GM18508 (cell line): Measurements from ENCODE around the gene SCGB3A1.

Source experiments
- ATAC-seq: cut with Tn5 transposase; IDR thresholded peaks from one replicate; pipeline ENCODE4 v1.9.1; 2021; ENCODE audit warnings: moderate number of reproducible peaks; ENCODE audit not compliant: insufficient read depth, unreplicated experiment

SCGB3A1 gene

GRCh38 chr5:180607861-180608571 is 16.7 kb upstream of the SCGB3A1 start:
- ATAC-seq = no peak

GRCh38 chr5:180606215-180606785 is 15.0 kb upstream of the SCGB3A1 start:
- no peak for ATAC-seq

GRCh38 chr5:180605554-180606214 is 14.4 kb upstream of the SCGB3A1 start:
- no peak for ATAC-seq

DNA sequence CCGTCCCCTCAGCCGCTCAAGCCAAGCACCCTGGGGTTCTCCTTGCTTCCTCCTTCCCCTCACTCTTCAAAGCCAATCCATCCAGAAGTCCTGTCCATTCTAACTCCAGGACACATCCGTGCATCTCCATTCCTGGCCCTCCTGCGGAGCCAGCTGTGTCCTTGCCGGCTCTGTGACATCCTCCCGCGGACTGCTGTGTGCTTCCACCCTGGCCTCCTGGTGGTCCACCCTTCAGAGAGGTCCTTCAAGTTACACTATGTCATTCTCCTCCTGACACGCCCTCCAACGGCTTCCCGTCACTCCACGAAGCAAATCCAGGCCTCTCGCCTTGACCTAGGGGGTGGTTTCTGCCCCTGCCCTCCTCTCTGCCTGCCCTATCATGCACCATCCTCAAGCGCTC is 13.0 kb upstream of the SCGB3A1 start:
- no peak for ATAC-seq

DNA sequence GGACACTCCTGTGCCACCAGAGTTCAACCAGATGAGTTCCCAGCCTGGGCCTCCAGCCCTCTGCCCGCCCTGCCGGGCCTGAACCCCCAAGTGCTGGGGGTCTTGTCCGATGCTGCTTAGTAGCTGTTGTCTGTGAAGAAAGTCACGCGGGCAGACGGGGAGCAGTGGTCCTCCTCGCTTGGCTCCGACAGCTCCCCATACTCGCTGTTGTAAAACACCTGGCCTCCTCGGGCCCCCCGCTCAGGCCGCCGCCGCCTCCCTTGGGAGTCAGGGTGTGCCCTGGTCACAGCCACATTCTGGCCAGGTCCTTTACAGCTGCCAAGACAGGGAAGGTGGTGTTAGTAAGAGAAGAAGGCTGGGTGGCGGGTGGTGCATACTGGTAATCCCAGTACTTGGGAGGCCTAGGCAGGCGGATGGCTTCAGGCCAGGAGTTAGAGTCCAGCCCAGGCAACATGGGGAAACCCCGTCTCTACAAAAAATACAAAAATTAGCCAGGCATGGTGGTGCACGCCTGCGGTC is 11.8 kb upstream of the SCGB3A1 start:
- no peak for ATAC-seq

DNA sequence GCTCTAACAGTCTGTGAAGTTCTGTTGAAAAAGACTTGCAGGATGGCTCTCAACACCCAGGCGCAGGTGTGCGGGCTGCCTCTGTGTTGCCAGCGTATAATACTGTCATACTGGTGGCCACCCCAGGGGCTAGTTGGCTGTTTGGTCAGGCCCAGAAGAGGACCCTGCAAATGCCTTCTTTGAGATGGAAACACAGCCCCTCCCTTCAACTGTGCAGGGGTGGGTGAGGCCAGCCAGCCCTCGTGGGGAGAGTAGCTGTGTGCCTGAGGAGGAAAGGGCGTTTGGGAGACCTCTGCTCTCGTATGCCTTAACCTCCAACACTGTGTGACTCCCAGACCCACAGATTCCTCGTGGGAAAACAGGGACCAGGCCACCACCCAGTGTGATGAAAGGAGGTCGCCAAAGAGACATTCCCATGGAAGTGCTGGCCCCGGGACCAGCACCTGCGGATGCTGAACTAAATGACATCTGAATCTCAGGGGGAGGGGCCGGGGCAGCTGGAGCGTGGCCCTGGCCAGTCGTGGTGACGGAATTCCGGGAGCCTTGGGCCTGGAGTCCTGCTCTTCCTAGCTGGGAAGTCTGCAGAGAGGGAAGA is 11.3 kb upstream of the SCGB3A1 start:
- ATAC-seq = no peak

GRCh38 chr5:180601591-180602480 is 10.5 kb upstream of the SCGB3A1 start:
- no peak for ATAC-seq

GRCh38 chr5:180600554-180601041 is 9.3 kb upstream of the SCGB3A1 start:
- no peak for ATAC-seq

DNA sequence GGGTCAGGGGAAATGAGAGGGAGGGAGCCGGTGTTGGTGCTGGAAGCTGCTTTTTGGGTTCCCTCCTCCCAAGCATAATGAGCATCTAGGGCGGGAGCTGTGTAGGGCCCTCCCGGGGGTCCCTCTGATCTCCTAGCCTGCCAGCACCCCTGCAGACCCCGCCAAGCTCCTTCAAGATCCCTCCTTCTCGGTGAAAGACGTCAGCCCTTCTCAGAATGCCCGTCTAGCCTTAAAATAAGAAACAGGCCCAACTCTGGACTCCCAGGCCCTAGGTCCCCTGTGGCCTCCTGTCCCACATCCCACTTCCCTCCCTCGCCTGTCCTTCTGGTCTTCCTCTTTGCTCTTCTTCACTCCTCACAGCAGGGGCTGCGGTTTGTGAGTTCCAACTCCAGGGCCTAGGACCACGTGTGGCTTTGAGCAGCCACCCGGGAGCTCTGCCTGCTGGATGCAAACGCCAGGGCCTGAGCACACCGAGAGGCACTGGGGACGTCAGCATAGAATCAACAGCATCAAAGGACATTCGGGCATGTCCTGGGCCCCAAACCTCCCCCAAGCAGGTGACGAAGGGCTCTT is 8.8 kb upstream of the SCGB3A1 start:
- ATAC-seq = no peak

- no peak for ATAC-seq
Measured at GRCh38 chr5:180599590-180599914, 8.3 kb upstream of the SCGB3A1 start.

DNA sequence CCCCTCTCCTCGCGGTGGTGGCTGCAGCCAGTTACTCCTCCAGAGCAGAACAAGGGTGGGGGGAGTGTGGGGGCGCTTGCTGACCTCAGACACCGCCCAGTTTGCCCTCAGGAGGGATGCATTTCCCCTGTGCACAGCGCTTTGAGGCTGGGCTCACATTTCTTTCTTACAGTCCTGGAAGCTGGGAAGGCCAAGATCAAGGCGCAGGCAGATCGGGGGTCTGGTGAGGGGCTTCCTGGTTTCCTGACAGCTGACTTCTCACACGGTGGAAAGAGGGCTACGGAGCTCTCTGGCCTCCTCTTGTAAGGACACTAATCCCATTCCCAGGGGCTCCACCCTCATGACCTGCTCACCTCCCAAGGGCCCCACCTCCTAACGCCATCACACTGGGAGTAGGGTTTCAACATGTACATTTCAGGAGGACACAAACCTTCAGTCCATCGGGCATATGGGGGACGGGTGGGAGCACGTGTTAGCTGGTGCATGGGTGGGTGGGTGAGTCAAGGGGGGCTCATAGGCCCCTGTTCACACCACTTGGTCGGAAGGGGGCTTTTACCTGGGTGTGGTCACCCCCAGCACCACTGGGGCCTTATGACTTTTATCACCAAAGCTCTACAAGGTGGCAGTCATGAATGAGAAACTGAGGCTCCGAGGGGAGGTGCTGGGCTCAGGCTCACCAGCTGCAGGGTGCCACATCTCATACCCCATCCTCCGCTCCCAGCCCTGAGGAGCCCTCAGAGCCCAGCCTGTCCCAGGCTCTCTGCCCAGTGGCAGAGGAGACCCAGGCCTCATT is 7.7 kb upstream of the SCGB3A1 start:
- no peak for ATAC-seq

GRCh38 chr5:180598316-180598701 is 7.0 kb upstream of the SCGB3A1 start:
- no peak for ATAC-seq

- ATAC-seq = no peak
Measured at GRCh38 chr5:180596668-180597231, 5.5 kb upstream of the SCGB3A1 start.

DNA sequence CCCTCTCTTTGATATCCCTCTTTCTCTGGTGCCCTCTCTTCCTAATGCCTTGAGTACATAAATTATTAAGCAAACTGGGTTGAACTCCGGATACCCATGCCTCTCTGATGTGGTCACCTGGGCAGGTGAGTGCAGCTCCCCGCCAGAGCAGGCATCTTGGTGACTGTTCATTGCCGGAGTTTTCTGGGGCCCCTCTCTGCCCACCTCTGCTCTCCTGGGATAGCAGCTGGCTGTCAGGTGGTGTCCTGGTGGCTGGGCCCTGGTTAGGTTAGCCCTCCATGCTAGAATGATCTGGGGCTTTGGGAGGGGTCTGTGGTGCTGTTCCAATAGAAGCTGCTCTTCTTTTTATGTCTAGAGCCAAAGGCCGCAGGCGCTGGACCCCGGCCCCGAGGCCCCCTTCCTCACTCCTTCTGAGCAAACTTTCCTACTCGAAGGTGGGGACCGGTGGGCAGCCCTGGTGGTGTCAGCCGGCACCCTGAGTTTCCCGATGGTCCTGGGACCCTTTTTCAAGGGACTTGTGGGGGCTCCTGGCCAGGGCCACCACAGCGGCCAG is 4.9 kb upstream of the SCGB3A1 start:
- no peak for ATAC-seq

DNA sequence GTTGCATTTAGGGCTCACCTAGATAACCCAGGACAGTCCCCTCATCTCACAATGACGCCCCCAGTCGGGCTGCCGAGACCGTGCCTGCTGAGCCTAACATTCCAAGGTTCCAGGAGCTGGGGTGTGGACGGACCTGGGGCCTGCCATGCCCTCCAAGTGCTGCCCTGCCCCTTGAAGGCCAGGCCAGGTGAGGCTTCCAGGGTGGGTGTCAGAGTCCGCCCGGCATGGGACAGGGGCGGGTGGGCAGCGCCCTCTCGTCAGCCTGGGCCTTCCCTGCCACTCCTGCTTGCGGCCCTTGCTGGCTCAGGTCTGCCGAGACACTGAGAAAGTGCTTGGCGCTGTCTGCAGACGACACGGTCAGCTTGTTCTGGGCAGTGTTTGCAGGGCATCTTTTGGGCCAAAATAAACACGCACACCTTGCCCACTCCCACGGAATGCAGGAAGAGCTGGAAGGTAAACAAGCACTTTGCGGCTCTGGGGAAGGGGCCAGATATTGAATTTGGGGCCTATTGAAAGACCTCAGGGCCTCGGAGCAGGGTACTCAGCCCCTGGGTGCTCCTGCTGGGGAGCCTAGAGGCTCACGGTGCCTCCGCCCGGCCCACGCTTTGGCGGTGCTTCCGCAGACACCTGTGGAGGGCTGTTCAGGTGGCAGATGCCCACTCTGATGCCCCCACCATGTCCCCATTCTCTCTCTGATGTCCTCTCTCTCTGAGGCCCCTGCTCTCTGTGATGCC is 4.2 kb upstream of the SCGB3A1 start:
- ATAC-seq = no peak

GRCh38 chr5:180595046-180595379 is 3.7 kb upstream of the SCGB3A1 start:
- ATAC-seq = no peak

- ATAC-seq = no peak
Measured at GRCh38 chr5:180594311-180595045, 3.2 kb upstream of the SCGB3A1 start.
